Motor neuron (in vitro differentiated cells): ENCODE measurements around the gene IGSF9B. TPM values are rescaled to one million over a fixed set of nuclear protein-coding genes. Genes with fewer than 3 reads are reported as not detected.

ENCODE experiments used
- ATAC-seq, 8 experiments: fragments of 200-7000 bp; cut with Tn5 transposase; replicated peaks in 6 of 8; 2 replicates each; pipeline ENCODE4 v1.8.0; 2021; ENCODE audit warnings: mild to moderate bottlenecking in 8 of 8, moderate library complexity in 8 of 8
- H3K27ac ChIP-seq, 2 donors: fragments of 250-450 bp; sonication (Bioruptor Pico); 2 replicates each; pipeline ENCODE4 v1.9.0; 2021; ENCODE audit warnings: antibody characterized with exemption in 2 of 2, mild to moderate bottlenecking in 2 of 2, moderate library complexity in 1 of 2
- H3K4me1 ChIP-seq, 2 donors: fragments of 250-450 bp; sonication (Bioruptor Pico); replicated peaks in 1 of 2; 2 replicates each; pipeline ENCODE4 v1.6.1; 2021; ENCODE audit warnings: antibody characterized with exemption in 2 of 2, mild to moderate bottlenecking in 2 of 2, moderate library complexity in 1 of 2
- H3K4me3 ChIP-seq, 5 donors: fragments of 250-450 bp; sonication (Bioruptor Pico); 2 replicates each; pipeline ENCODE4 v1.9.0; 2021; ENCODE audit warnings: antibody characterized with exemption in 5 of 5, mild to moderate bottlenecking in 5 of 5, moderate library complexity in 4 of 5
- WGBS, 10 experiments: fragments of 450-650 bp; shearing (Covaris generic); methylation state at CpG; one replicate each; pipeline ENCODE4 v1.0.0; 2022; 5-methylcytosine and 5-hydroxymethylcytosine counted together
- in situ Hi-C, 9 experiments: fragments of 400-800 bp; cut with MboI; loops; one replicate each; pipeline ENCODE4 v1.15.0; 2021; ENCODE audit warnings: low sequenced_read_pairs in 9 of 9, low pct_unique_long_range_greater_than_20kb in 2 of 9; ENCODE audit not compliant: unreplicated experiment in 9 of 9
- total RNA-seq, 8 experiments: library from RNA; unstranded; fragments of 300-600 nt; gene quantifications; 2 replicates each; pipeline versions ENCODE4 v1.2.3 to v1.2.4, GENCODE V29; 2022

The IGSF9B gene
- total RNA-seq, 8 experiments from 2014 or later = 1.3 to 32.1 (median 9.8) TPM

DNA sequence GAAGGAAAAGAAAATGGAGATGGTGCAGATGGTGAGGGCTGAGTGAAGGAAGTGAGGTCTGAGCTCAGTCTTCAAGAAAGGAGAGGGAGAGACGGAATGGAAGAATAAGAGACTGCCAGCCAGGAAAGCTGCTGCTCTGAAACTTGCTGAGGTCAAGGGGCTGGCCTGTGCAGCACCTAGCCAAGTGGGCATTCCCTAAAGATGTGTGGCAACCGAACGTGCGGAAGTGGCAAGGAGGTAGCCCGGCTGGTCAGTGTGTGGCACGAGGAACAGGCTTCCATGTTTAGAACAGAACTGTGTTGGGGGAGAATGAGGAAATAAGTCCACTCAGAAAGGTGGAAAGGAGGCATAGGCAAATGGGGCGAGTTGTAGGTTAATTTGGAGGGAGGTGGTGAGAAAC lies 7.6 kb upstream of the IGSF9B start:
- ATAC-seq = no peak
- Histone ChIP-seq H3K27ac (no peak overlapping the region), H3K4me3 (no peak overlapping the region), H3K4me1 (peaks cover 46 to 49% of the 10 kb centered on the region in 2 donors)
- in situ Hi-C loops = no loop called here
- WGBS, 10 experiments = 71 to 100% (median 90%) methylated on average over 1 to 6 of the region's 7 CpGs; no CpG with 5 or more reads in 1 of the 10 experiments

DNA sequence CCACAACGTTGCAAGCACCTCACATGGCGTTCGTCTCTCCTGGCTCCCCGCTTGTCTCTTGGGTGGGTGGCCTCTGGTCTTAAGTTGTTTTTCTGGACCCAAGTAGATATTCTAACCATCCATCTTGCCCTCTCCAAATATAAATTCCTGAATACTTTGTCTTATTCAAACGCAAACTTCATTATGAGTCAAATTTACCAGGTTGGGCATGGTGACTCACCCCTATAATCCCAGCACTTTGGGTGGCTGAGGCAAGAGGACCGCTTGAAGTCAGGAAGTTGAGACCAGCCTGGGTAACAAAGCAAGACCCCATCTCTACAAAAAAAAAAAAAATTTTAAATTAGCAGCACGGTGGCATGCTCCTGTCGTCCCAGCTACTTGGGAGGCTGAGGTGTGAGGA lies 5.1 kb upstream of the IGSF9B start:
- no peak for ATAC-seq
- WGBS, 10 experiments = 58 to 100% (median 78%) methylated on average over 1 to 8 of the region's 8 CpGs
- H3K27ac ChIP-seq = no peak overlapping the region
- H3K4me3 ChIP-seq = no peak overlapping the region
- peaks cover 33 to 38% of the 10 kb centered on the region in 2 donors for H3K4me1 ChIP-seq
- in situ Hi-C loops = no loop called here

DNA sequence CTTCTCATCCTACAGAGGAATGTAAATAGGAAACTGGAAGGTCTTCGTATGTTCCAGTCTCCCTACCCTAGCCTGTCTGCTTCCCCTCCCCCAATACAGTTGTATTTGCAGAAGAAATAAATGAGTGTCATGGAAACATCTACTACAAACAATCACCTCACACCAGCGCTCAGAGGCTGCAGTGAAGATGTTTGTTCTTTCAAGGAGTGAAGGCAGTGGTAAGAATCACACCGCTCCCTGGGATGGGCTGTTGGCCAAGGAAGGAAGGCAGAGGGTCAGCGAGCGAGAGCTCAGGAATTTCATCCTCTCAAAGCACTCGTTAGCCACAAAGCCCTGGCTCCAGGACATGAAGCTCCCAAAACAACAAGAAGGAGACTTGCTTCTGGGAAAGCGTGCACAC lies 1.1 kb upstream of the IGSF9B start:
- ATAC-seq = peak in 1 of 8 experiments; percentile 14
- Histone ChIP-seq H3K27ac (peak overlapping the region; percentile 34 to 68), H3K4me3 (peak overlapping the region in 3 of 5 donors; percentile 50 to 92 (median 85)), H3K4me1 (peaks cover 28 to 30% of the 10 kb centered on the region in 2 donors)
- WGBS, 10 experiments = 30 to 100% (median 88%) methylated on average over 1 to 4 of the region's 7 CpGs; no CpG with 5 or more reads in 3 of the 10 experiments
- in situ Hi-C loops = no loop called here

DNA sequence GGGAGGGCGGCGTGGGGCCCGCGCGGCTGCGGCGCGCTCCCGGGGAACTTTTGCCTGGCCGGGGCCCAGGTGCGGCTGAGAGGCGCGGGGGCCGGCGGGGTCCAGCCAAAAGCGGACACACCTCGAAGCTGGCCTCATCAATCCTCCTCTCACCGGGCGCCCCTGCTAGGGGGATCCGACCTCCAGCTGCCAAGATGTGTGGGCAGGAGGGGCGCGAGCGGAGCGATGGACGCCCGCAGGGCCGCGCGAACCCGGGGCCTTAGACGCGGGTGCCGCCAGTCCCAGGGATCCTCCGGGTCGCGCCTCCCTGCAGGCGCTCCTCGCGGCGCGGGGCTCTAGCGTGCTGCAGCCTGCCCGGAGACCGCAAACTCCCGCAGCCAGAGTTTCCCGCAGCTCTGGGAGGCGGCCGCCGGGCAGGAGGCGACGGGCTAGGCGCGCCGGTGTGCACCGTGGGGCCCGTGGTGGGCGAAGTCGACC lies 785 bp downstream of the IGSF9B start:
- in situ Hi-C loops = no loop called here
- ATAC-seq = peak in 5 of 8 experiments; percentile 2 to 15 (median 5)
- peak overlapping the region in 1 of 2 donors; percentile 30 for H3K27ac ChIP-seq
- WGBS, 10 experiments = no CpG with 5 or more reads among the region's 58 CpGs
- H3K4me1 ChIP-seq = peaks cover 47 to 49% of the 10 kb centered on the region in 2 donors
- peak overlapping the region; percentile 50 to 92 (median 84) for H3K4me3 ChIP-seq

DNA sequence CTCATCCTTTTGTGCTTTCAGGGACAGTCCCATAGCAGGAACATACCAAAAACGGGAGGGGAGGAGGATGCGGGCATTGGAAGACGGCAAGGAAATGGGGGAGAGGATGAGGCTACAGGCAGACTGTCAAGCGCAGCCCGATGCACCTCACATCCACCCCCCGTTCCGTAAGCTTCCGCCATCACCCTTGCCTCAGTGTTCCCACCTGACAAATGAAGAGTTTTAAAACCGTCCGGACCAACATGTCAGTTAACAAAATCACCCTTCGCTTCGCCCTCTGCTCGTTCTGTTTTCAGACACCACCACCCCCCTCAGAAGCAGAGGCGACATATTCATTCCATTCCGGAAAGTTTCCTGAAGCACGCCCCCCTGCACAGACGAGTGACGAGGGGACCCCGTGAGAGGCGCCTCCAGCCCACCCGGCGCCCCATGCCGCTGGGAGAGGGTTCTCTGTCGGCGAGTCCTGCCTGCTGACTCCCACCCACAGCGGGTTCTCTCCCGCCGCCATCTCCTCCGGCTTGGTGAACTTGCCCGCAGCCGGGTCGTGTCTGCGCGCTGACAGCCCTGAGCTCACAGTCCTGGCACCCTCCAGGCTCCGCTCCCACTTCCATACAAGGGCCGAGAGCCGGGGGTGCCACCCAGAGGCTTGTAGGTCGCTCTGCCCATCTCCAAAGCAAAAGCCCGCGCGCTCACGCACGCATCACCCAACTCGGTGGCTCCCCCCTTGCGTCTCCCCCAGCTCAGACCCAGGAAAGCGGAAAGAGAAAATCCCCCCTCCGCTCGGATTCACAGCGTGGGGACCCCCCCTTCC lies 1.5 kb downstream of the IGSF9B start:
- in situ Hi-C loops = no loop called here
- Histone ChIP-seq H3K4me3 (peak overlapping the region; percentile 50 to 92 (median 84)), H3K27ac (peak overlapping the region in 1 of 2 donors; percentile 30), H3K4me1 (peaks cover 54 to 56% of the 10 kb centered on the region in 2 donors)
- ATAC-seq = peak in 5 of 8 experiments; percentile 13 to 25 (median 22)
- 0 to 43% (median 4%) methylated on average over 1 to 16 of the region's 49 CpGs; no CpG with 5 or more reads in 1 of the 10 experiments for WGBS, 10 experiments

DNA sequence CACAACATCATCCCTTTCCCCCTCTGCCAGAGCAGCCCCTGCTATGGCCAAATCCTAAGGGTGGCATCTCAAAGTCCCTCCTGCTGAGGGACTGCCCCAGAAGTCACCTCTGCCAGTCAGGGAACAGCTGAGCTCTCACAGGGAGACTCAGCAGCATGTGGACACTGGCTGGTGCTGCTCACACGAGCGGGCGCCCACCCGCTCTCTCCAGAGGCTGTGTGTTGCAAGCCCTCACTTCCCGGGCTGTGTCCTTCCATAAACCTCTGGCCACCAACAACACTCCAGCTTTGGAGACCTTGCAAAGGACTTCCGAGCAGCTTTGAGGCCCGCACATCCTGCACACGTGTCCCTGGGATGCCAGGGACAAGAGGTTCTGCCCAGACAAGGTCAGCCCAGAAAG lies 2.8 kb downstream of the IGSF9B start:
- peak overlapping the region in 2 of 5 donors; percentile 5 to 92 for H3K4me3 ChIP-seq
- no peak for ATAC-seq
- in situ Hi-C loops = no loop called here
- WGBS, 10 experiments = 70 to 89% methylated on average over 2 to 3 of the region's 8 CpGs; no CpG with 5 or more reads in 8 of the 10 experiments
- H3K27ac ChIP-seq = no peak overlapping the region
- peaks cover 67 to 69% of the 10 kb centered on the region in 2 donors for H3K4me1 ChIP-seq

DNA sequence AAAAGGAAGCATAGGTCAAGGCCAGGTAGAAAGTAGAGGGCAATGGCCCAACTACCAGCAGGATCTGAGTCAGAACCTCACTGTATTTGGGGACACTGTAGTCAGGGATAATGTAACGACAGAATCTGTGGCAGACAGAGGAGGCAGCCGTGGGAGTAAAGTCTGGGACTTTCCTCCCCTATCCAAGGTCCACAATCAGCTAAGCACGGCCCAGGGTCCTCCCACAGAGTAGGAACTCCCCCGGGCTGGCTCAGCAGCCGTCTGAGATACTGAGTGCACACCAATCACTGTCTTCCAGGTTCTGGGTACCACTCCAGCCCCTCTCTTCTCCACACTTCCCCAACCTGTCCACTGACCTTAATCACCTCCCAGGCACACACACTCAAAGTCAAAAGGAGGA lies 3.2 kb downstream of the IGSF9B start:
- H3K4me1 ChIP-seq = peaks cover 71 to 74% of the 10 kb centered on the region in 2 donors
- no peak overlapping the region for H3K27ac ChIP-seq
- peak overlapping the region in 1 of 5 donors; percentile 2 for H3K4me3 ChIP-seq
- WGBS, 10 experiments = 77 to 81% (median 80%) methylated on average over 1 to 5 of the region's 5 CpGs; no CpG with 5 or more reads in 7 of the 10 experiments
- ATAC-seq = no peak
- in situ Hi-C loops = no loop called here

DNA sequence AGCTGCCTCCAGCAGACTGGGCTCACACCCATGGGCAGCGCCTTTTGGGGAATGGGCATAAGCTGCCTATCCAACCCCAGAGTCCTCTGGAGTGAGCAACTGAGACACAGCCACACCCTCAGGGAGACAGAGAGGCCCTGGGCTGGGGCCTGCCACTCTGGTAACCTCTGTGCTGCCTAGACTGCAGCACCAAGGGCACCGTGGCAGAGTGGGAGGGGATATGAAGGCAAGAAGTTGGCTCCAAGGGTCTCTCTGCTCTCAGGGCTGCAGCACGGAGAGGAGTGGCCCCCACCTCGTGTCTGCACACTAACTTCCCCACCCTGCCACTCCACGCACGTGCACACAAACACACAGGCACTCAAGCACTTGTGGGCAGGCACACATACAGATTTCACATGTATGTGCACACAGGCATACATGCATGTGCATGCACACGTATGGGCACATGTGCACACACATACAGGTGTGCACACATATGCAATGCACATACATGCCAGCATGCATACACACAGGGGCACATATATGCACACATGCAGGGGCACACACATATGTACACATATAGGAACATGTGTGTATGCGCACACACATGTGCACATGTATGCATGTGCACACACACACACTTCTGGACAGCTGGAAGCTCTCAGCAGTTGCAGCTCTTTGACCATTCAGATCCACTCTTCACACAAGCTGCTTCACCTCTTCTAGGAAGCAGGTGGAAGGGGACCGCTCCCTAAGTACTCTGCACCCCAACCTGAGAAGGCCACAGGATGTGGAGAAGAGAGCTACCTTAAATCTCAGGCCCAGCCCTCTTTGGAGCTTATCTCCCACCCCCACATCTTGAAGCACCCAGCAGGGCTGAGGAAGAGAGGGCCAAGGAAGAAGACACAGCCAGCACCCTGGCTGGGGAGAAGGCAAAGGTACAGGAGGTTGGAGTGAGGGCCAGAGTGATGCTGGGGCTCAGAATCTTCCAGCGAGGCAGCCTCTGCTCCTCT lies 4.3 kb downstream of the IGSF9B start:
- in situ Hi-C loops = no loop called here
- Histone ChIP-seq H3K27ac (peak overlapping the region in 1 of 2 donors; percentile 71), H3K4me1 (peaks cover 72 to 77% of the 10 kb centered on the region in 2 donors), H3K4me3 (peak overlapping the region in 3 of 5 donors; percentile 2 to 27 (median 5))
- 0 to 100% (median 40%) methylated on average over 1 to 3 of the region's 10 CpGs; no CpG with 5 or more reads in 3 of the 10 experiments for WGBS, 10 experiments
- peak in 7 of 8 experiments; percentile 0 to 8 (median 1) for ATAC-seq

DNA sequence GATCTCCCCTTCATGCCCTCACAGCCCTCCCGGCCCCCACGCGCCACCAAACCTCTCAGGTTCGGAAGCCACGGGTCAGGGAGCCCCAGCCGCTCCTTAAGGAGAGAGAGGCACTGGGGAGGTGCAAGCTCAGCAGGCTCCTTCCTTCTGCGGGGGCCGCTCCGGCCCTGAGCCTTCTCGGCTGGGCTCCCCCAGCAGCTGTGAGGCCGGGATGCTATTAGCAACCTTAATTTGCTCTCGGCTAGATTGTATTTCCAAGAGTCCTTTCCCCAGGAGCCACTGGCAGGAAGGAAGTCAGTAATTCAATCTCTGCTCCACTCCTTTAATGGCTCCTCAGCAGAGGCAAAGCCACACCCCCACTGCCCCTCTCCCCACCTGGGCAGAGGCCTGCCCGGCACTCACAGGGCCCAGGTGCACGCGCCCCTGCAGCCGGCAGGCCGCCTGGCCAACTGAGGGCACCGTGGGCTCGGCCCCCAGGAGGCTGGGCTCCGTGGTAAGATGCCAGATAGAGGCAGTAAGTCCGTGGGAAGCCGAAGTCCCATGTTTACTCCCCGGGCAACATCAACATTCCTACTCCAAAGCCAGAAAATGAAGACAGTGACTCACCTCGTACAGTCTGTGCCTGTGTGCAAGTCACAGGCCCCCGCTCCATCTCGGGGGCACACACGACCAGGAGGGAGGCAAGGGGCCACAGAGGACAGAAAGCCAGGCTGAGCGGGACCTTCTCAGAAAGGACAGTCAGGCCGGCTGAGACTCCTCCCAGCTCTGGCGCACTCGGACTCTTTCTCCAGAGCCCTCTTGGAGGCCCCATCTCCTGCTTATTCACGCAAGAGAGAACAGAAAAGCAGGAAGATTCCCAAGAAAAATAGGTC lies 5.2 kb downstream of the IGSF9B start:
- 0 to 34% (median 16%) methylated on average over 1 to 9 of the region's 32 CpGs; no CpG with 5 or more reads in 6 of the 10 experiments for WGBS, 10 experiments
- peaks cover 79 to 85% of the 10 kb centered on the region in 2 donors for H3K4me1 ChIP-seq
- peak overlapping the region; percentile 51 to 71 for H3K27ac ChIP-seq
- in situ Hi-C loops = no loop called here
- ATAC-seq = peak in 7 of 8 experiments; percentile 12 to 29 (median 22)
- H3K4me3 ChIP-seq = peak overlapping the region; percentile 2 to 27 (median 5)

DNA sequence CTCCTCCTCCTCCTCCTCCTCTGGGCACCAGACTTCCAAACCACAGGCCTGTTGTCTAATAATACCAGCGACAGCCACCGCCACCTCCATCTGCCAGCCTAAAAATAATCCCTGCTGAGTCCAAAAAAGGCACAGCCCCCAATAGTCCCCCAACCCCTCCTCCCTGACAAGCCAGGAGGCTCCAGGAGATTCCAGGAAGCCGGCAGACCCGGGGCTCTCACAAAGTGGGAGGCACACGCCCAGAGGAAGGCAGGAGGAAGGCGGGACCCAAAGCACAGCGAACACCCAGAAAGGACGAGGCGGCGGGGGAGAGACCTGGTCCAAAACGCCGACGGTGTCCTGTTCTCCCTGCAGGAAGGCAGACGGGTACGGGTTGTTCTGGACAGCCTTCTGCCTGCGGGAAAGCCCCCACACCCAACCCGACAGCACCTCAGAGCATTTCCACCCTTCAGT lies 5.9 kb downstream of the IGSF9B start:
- Histone ChIP-seq H3K4me1 (peaks cover 86 to 92% of the 10 kb centered on the region in 2 donors), H3K4me3 (peak overlapping the region in 3 of 5 donors; percentile 5 to 27 (median 22)), H3K27ac (peak overlapping the region; percentile 51 to 71)
- WGBS, 10 experiments = 45 to 73% methylated on average over 3 to 8 of the region's 17 CpGs; no CpG with 5 or more reads in 8 of the 10 experiments
- peak in 1 of 8 experiments; percentile 3 for ATAC-seq
- in situ Hi-C loops = no loop called here

DNA sequence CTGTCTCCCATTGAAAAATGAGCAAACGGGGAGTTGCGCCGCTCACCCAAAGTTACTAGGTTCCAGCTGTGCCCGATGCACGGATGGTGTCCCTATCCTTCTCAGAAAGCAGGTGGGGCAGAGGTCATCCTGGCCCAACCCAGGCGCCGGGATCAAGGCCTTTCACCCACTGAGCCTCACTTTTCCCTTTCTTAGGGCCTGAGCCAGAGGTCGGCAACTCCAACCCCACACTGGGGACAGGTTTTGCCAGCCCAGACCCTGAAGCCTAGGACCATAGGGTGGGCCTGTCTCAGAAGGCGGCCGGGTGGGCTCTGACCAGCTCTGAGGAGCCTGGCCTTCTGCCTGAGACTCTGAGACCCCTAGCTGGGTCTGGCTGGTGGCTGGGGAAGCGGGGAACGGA lies 6.3 kb downstream of the IGSF9B start:
- Histone ChIP-seq H3K4me3 (no peak overlapping the region), H3K27ac (no peak overlapping the region), H3K4me1 (peaks cover 90 to 97% of the 10 kb centered on the region in 2 donors)
- in situ Hi-C loops = no loop called here
- ATAC-seq = no peak
- WGBS, 10 experiments = 83 to 100% methylated on average over 1 to 4 of the region's 12 CpGs; no CpG with 5 or more reads in 8 of the 10 experiments
